HepG2 (cell line): ENCODE data around the gene ANG. TPM values are rescaled to one million over a fixed set of nuclear protein-coding genes. Genes with fewer than 3 reads are reported as not detected.

ENCODE experiments used
- CENPBD1 ChIP-seq: sonication (generic); formaldehyde crosslinking; IDR thresholded peaks from 2 replicates; pipeline ENCODE4 v1.8.0; 2022; ENCODE audit warnings: missing genetic modification reagents, low read depth, mild to moderate bottlenecking, borderline replicate concordance
- EEA1 ChIP-seq: sonication (generic); formaldehyde crosslinking; IDR thresholded peaks from 2 replicates; pipeline ENCODE4 v1.5.1; 2020; ENCODE audit warnings: mild to moderate bottlenecking, missing genetic modification reagents, borderline replicate concordance
- FOSL2 ChIP-seq: sonication (generic); formaldehyde crosslinking; IDR thresholded peaks from 2 replicates; pipeline ENCODE4 v1.4.0; 2020; ENCODE audit warnings: missing genetic modification reagents
- HES4 ChIP-seq: sonication (generic); formaldehyde crosslinking; IDR thresholded peaks from 2 replicates; pipeline ENCODE4 v1.9.0; 2021; ENCODE audit warnings: mild to moderate bottlenecking, missing genetic modification reagents, borderline replicate concordance
- HNRNPUL1 ChIP-seq: fragments of 200-400 bp; formaldehyde crosslinking; IDR thresholded peaks from 2 replicates; pipeline ENCODE4 v1.6.1; 2017; ENCODE audit warnings: low read depth, mild to moderate bottlenecking, low read length, moderate library complexity
- NRL ChIP-seq: sonication (generic); formaldehyde crosslinking; IDR thresholded peaks from 2 replicates; pipeline ENCODE4 v1.5.0; 2020; ENCODE audit warnings: missing genetic modification reagents, mild to moderate bottlenecking, moderate library complexity, borderline replicate concordance
- PITX1 ChIP-seq: sonication (generic); formaldehyde crosslinking; IDR thresholded peaks from 2 replicates; pipeline ENCODE4 v1.5.1; 2020; ENCODE audit warnings: mild to moderate bottlenecking, missing genetic modification reagents
- POLR2G ChIP-seq: fragments of 200-400 bp; formaldehyde crosslinking; IDR thresholded peaks from 2 replicates; pipeline ENCODE4 v1.6.1; 2018; ENCODE audit warnings: mild to moderate bottlenecking, low read depth, low read length, moderate library complexity
- RBM39 ChIP-seq: fragments of 200-400 bp; formaldehyde crosslinking; IDR thresholded peaks from one replicate; pipeline ENCODE4 v1.6.1; 2018; ENCODE audit warnings: antibody characterized with exemption, mild to moderate bottlenecking, low read depth, low read length; ENCODE audit not compliant: poor library complexity, severe bottlenecking
- U2AF1 ChIP-seq: fragments of 200-400 bp; formaldehyde crosslinking; optimal IDR thresholded peaks from 2 replicates; pipeline ENCODE3; 2017; ENCODE audit warnings: mild to moderate bottlenecking, low read depth, low read length
- ZNF737 ChIP-seq: sonication (generic); formaldehyde crosslinking; IDR thresholded peaks from 2 replicates; pipeline ENCODE4 v1.5.0; 2020; ENCODE audit warnings: missing genetic modification reagents, mild to moderate bottlenecking, borderline replicate concordance
- polyA plus RNA-seq, 8 experiments: library from polyadenylated mRNA; depleted of rRNA in 3 of 8; stranded (reverse) in 7 of 8; unstranded in 1 of 8; fragments of >200 nt; fragmentation: Illumina TruSeq in 4 of 8; extraction: Trizol in 4 of 8; gene quantifications; 2 replicates each; pipeline versions ENCODE4 v1.2.1 to v1.2.3, GENCODE V29; 2011 to 2016; ENCODE audit warnings: low read depth in 4 of 8, missing spikeins in 1 of 8, mixed read lengths in 1 of 8; ENCODE audit not compliant: insufficient read depth in 1 of 8
- total RNA-seq, 5 experiments: library from RNA; depleted of rRNA; stranded (reverse); fragments of >200 nt; fragmentation: Illumina TruSeq; extraction: Trizol; gene quantifications; 2 replicates each; pipeline ENCODE4 v1.2.3, GENCODE V29; 2016; ENCODE audit warnings: low read depth in 1 of 5
- TF ChIP-seq, protein P1 (sequence below): sonication (generic); formaldehyde crosslinking; IDR thresholded peaks from 2 replicates; pipeline ENCODE4 v1.5.0; 2020; ENCODE audit warnings: mild to moderate bottlenecking, missing genetic modification reagents
- TF ChIP-seq, protein P2 (sequence below): sonication (generic); formaldehyde crosslinking; IDR thresholded peaks from 2 replicates; pipeline ENCODE4 v1.5.1; 2020; ENCODE audit warnings: mild to moderate bottlenecking, missing genetic modification reagents, moderate library complexity
- TF ChIP-seq, protein P3 (sequence below): sonication (generic); formaldehyde crosslinking; IDR thresholded peaks from 2 replicates; pipeline ENCODE4 v1.4.0; 2020; ENCODE audit warnings: mild to moderate bottlenecking, missing genetic modification reagents
- TF ChIP-seq, protein P4 (sequence below): IDR thresholded peaks from 2 replicates; pipeline ENCODE4 v1.6.1; 2016

The ANG gene
- total and polyA plus RNA-seq, 2 of the 13 experiments (the other 11 are each of a cell fraction or from before 2014, with no cell fraction given) = 83.6 to 401 TPM

DNA sequence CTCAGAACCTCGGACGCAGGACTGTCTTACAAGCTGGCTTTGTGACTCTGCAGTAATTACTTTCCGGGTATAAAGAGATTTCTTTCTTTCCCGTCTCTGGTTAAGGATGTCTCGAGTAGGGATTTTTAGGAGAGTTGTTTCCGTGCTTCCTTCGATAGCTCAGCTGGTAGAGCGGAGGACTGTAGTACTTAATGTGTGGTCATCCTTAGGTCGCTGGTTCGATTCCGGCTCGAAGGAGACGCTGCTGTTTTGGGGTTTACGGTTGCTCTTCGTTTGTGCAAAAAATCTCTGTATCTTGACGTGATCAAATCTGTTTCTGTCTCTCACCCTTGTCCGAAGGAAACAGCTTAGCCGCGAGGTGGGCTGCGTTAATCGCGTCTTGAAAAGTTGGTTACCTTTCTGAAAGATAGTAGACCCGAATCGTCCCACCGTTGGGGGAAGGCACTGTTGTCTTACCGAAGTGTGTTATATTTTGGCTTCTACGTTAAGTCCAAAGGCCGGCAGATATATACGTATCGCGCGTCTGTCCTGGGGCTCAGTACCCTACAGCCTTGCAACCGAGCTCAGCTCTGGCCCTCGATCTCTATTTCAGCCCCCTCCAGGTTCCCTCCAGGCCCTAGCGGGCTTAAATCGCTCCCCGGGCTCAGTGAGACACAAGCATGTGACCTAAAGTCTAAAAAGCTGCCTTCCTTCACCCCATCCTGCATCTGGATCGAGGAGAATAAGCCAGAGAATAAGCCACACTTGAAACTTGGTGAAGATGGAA lies 5.3 kb upstream of the ANG start (continued):
- TF ChIP-seq, protein P1, sequence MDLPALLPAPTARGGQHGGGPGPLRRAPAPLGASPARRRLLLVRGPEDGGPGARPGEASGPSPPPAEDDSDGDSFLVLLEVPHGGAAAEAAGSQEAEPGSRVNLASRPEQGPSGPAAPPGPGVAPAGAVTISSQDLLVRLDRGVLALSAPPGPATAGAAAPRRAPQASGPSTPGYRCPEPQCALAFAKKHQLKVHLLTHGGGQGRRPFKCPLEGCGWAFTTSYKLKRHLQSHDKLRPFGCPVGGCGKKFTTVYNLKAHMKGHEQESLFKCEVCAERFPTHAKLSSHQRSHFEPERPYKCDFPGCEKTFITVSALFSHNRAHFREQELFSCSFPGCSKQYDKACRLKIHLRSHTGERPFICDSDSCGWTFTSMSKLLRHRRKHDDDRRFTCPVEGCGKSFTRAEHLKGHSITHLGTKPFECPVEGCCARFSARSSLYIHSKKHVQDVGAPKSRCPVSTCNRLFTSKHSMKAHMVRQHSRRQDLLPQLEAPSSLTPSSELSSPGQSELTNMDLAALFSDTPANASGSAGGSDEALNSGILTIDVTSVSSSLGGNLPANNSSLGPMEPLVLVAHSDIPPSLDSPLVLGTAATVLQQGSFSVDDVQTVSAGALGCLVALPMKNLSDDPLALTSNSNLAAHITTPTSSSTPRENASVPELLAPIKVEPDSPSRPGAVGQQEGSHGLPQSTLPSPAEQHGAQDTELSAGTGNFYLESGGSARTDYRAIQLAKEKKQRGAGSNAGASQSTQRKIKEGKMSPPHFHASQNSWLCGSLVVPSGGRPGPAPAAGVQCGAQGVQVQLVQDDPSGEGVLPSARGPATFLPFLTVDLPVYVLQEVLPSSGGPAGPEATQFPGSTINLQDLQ (CRISPR knock-in tag) = peak; percentile 33; the same call in 1 of the 2 replicates
- TF ChIP-seq POLR2G (no peak), PITX1 (CRISPR knock-in tag) (no peak; the same call in 1 of the 2 replicates), HES4 (CRISPR knock-in tag) (no peak), FOSL2 (CRISPR knock-in tag) (peak; percentile 57), ZNF737 (peak; percentile 93; the same call in 1 of the 2 replicates), CENPBD1 (CRISPR knock-in tag) (no peak), U2AF1 (no peak), HNRNPUL1 (no peak), NRL (CRISPR knock-in tag) (no peak), RBM39 (no peak), EEA1 (no peak; the same call in 1 of the 2 replicates)
- TF ChIP-seq, protein P2, sequence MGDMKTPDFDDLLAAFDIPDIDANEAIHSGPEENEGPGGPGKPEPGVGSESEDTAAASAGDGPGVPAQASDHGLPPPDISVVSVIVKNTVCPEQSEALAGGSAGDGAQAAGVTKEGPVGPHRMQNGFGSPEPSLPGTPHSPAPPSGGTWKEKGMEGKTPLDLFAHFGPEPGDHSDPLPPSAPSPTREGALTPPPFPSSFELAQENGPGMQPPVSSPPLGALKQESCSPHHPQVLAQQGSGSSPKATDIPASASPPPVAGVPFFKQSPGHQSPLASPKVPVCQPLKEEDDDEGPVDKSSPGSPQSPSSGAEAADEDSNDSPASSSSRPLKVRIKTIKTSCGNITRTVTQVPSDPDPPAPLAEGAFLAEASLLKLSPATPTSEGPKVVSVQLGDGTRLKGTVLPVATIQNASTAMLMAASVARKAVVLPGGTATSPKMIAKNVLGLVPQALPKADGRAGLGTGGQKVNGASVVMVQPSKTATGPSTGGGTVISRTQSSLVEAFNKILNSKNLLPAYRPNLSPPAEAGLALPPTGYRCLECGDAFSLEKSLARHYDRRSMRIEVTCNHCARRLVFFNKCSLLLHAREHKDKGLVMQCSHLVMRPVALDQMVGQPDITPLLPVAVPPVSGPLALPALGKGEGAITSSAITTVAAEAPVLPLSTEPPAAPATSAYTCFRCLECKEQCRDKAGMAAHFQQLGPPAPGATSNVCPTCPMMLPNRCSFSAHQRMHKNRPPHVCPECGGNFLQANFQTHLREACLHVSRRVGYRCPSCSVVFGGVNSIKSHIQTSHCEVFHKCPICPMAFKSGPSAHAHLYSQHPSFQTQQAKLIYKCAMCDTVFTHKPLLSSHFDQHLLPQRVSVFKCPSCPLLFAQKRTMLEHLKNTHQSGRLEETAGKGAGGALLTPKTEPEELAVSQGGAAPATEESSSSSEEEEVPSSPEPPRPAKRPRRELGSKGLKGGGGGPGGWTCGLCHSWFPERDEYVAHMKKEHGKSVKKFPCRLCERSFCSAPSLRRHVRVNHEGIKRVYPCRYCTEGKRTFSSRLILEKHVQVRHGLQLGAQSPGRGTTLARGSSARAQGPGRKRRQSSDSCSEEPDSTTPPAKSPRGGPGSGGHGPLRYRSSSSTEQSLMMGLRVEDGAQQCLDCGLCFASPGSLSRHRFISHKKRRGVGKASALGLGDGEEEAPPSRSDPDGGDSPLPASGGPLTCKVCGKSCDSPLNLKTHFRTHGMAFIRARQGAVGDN (CRISPR knock-in tag) = no peak
- TF ChIP-seq, protein P3, sequence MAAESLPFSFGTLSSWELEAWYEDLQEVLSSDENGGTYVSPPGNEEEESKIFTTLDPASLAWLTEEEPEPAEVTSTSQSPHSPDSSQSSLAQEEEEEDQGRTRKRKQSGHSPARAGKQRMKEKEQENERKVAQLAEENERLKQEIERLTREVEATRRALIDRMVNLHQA (CRISPR knock-in tag) = no peak
- TF ChIP-seq, protein P4, sequence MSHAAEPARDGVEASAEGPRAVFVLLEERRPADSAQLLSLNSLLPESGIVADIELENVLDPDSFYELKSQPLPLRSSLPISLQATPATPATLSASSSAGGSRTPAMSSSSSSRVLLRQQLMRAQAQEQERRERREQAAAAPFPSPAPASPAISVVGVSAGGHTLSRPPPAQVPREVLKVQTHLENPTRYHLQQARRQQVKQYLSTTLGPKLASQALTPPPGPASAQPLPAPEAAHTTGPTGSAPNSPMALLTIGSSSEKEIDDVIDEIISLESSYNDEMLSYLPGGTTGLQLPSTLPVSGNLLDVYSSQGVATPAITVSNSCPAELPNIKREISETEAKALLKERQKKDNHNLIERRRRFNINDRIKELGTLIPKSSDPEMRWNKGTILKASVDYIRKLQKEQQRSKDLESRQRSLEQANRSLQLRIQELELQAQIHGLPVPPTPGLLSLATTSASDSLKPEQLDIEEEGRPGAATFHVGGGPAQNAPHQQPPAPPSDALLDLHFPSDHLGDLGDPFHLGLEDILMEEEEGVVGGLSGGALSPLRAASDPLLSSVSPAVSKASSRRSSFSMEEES (CRISPR knock-in tag) = 0 out of 2 replicates have a peak, but pooled peaks have one; percentile 8
